Measurements from ENCODE around the gene CABP7.

Gene CABP7

GRCh38 chr22:29723766-29724165, 4.0 kb downstream of the CABP7 start:
- DNase-seq: no peak

DNA sequence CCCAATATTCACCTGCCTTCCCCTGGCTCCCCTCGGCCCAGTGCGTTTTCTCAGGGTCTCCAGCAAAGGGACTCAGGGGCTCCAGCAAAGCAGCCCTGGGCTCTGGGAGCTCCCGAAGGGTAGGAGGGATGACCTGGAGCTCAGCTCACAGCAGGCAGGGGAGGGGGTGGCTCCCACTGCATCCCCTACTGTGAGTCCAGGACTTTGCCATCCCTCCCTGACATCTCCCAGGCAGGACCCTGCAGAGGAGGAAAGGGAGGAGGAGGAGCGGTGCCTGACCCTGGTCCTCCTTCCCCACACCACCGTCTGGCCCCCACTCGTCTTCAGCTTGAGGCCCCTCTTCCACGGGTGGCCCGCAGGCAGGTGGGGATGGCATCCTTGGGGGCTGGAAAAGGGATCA, 5.0 kb downstream of the CABP7 start:
- DNase-seq: no peak

DNA sequence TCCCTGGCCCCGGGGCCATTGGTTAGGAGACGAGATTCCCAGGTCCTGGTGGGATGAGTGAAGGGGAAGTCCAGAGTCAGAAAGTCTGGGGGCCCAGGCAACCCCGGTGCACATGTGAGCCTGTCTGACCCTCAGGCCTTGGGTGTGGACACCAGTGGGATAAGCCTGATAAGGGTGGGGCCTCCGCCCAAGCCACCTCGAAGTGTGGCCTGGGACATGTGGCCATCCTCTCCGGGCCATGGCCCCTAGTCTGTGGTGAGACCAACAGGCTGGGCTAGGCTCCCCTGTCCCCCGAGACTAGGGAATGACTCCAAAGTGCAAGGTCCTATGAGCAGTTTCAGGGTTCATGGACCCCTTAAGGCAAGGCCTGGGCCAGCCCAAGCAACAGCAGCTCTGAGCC, 6.3 kb downstream of the CABP7 start:
- DNase-seq: no peak

DNA sequence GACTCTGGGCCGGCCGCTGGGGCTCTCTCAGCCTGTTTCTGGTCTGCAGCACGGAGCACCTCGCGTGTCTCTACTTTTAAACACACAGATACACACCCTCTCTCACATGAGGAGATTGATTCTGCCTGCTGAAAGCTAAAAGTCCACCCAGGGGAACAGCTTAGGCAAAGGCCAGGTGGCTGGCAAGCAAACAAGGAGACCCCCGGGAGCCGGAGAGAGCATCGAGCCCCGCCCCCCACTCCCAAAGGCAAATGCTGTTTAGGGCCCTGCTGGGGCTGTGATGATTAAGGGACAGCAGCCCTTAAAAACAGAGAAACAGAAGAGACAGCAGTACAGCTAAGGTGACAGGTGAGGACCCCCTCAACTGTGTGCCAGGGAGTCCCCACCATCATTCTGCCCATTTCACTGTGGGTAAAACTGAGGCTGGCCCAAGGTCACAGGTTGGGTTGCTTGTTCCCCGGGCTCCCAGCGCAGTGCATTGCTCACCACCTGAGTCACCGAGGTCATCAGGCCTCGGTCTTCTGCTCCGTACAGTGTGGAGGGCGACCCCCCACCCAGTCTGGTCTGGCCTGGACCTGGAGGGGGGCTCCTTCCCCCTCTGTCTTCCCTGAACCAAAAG, 6.8 kb downstream of the CABP7 start:
- no peak for DNase-seq

DNA sequence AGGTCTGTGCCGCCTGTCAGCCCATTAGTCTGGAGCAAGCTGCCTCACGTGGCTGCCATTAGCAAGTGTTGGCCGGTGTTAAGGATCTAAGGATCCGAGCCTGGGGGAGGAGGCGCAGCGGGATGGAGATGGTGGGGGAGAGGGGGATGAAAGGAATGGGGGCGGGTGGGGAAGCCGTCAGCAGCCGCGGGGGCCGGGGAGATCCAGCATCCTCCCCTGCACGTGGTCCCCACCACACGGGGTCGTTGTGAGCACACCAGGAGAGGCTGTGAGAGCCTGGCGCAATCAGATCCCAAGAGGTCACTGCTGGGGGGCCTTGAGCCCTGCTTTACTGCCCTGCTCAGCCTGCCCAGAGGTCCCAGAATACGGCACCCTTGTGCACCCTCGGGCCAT, 7.3 kb downstream of the CABP7 start:
- no peak for DNase-seq

GRCh38 chr22:29729161-29729560, 9.4 kb downstream of the CABP7 start:
- no peak for DNase-seq

GRCh38 chr22:29731058-29731850, 11.5 kb downstream of the CABP7 start:
- DNase-seq: no peak

DNA sequence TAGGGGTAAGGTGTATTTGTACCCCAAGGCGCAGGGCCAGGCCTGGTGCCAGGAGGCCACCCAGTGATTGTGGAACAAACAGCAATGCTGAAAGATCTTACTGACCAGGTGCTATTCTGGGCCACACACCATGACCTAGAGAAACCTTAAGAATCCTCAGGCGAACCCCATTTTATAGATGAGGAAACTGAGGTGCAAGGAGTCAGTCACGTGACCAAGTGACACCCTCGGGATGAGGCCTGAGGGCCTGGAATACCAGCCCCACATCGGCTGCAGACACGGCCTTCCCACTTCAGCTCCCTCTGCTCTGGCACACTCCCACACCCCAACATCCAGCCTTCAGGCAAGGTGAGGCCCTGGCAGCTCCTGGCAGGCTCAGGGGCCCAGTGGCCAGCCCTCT, 13.1 kb downstream of the CABP7 start:
- DNase-seq: no peak

- no peak for DNase-seq
These were observed 13.8 kb downstream of the CABP7 start for GRCh38 chr22:29733362-29734201.

GRCh38 chr22:29734406-29734805, 14.6 kb downstream of the CABP7 start:
- DNase-seq: no peak

GRCh38 chr22:29734838-29735237, 15.0 kb downstream of the CABP7 start:
- DNase-seq: no peak

DNA sequence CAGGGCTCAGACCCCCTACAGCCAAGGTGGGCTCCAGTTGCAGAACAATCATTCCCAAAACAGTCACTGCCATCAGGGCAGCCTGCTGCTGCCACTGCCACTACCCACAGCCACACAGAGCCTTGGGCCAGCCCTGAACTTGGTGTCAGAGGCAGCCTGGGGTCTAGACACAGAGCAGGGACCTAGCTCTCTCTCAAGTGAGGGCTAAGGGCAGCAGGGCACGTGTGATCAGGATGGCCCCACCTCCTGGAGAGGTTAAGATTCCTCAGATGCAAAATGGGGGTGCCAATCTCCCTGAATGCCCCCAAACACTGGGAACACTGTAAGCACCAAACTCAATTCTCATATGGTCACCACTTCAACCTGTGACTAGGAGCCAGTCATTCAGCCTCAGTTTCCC, 15.6 kb downstream of the CABP7 start:
- DNase-seq: no peak

- no peak for DNase-seq
These were observed 17.7 kb downstream of the CABP7 start for GRCh38 chr22:29737251-29738117.

GRCh38 chr22:29738118-29738815, 18.5 kb downstream of the CABP7 start:
- no peak for DNase-seq

DNA sequence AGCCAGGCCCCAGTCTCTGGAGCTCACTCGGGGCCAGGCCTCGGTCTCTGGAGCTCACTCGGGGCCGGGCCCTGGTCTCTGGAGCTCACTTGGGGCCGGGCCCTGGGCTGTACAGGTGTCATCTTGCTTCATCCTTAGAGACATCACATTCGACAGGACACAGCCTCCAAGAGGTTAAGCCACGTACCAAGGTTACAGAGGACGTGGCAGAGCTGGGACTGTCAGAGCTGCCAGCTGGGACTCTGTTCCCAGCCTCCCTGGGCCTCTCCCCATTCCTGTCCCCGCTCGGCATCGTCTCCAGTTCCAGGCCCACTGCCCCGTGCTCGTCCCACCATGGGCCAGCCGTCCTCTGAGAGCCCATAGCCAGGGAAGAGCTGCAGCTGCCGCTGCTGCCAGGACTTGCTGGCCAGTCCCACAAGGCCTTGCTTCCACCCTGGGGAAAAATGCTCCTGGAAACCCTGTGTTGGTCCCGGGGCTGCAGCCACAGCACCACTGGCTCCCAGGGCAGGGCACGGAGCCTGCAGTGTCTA, 19.6 kb downstream of the CABP7 start:
- DNase-seq: no peak

- no peak for DNase-seq
These were observed 20.4 kb downstream of the CABP7 start for GRCh38 chr22:29740216-29740615.

- no peak for DNase-seq
These were observed 22.1 kb downstream of the CABP7 start for GRCh38 chr22:29741926-29742325.

- no peak for DNase-seq
These were observed 22.5 kb downstream of the CABP7 start for GRCh38 chr22:29742326-29742725.

- DNase-seq: no peak
These were observed 25.1 kb downstream of the CABP7 start for GRCh38 chr22:29744902-29745301.

- no peak for DNase-seq
These were observed 28.0 kb downstream of the CABP7 start for GRCh38 chr22:29747832-29748231.

- DNase-seq: no peak
These were observed 28.6 kb downstream of the CABP7 start for GRCh38 chr22:29748248-29748893.

All from NCI-H1048 (cell line).